Testis (tissue), 3 donors: ENCODE data around the gene CNGB1. TPM values are rescaled to one million over a fixed set of nuclear protein-coding genes. Genes with fewer than 3 reads are reported as not detected.

Source experiments
- DNase-seq: peaks from one replicate; pipeline ENCODE4 v3.0.0-alpha.2; 2019
- H3K27ac ChIP-seq, 2 donors: fragments of 200-600 bp; sonication (generic); one replicate each; pipeline ENCODE4 v1.5.1; 2019
- H3K27me3 ChIP-seq: fragments of 200-600 bp; sonication (generic); one replicate; pipeline ENCODE4 v1.5.1; 2019
- H3K36me3 ChIP-seq: fragments of 200-600 bp; sonication (generic); one replicate; pipeline ENCODE4 v1.5.1; 2017; ENCODE audit warnings: low read depth; ENCODE audit errors: missing control alignments
- H3K4me1 ChIP-seq: fragments of 200-600 bp; sonication (generic); one replicate; pipeline ENCODE4 v1.5.1; 2019
- H3K4me3 ChIP-seq, 2 donors: fragments of 200-600 bp; sonication (generic); one replicate each; pipeline ENCODE4 v1.5.1; 2017 to 2019
- H3K9me3 ChIP-seq: fragments of 200-600 bp; sonication (generic); one replicate; pipeline ENCODE4 v1.5.1; 2017
- POLR2A ChIP-seq: fragments of 450-650 bp; IDR thresholded peaks from one replicate; pipeline ENCODE4 v1.6.1; 2017; ENCODE audit warnings: antibody characterized with exemption, mild to moderate bottlenecking, moderate library complexity
- WGBS, 2 donors: methylation state at CpG; one replicate each; pipeline ENCODE4 v1.1.5; 2018; 5-methylcytosine and 5-hydroxymethylcytosine counted together
- intact Hi-C: fragments of 100-400 bp; cut with DNase I; formaldehyde crosslinking; loops from one replicate; pipeline ENCODE4 v1.15.1; 2023; ENCODE audit warnings: low total_unique reads
- polyA plus RNA-seq: library from polyadenylated mRNA; stranded (reverse); fragments of 350-450 nt; fragmentation: Illumina TruSeq; extraction: RNeasy Lipid Tissue Mini Kit (QIAGEN cat#74804); gene quantifications from one replicate; pipeline ENCODE4 v1.2.3, GENCODE V29; 2014; ENCODE audit warnings: low read depth, low replicate concordance; ENCODE audit not compliant: insufficient read depth
- total RNA-seq, 2 donors: library from RNA; depleted of rRNA; stranded (reverse); fragments of >200 nt; gene quantifications; one replicate each; pipeline ENCODE4 v1.2.3, GENCODE V29; 2016
- TF ChIP-seq, protein P1 (sequence below), 3 experiments: fragments of 450-650 bp in 2 of 3; fragments of 200-600 bp in 1 of 3; sonication (generic) in 1 of 3; IDR thresholded peaks; one replicate each; pipeline ENCODE4 v1.5.1; 2016 to 2019; ENCODE audit warnings: antibody characterized with exemption in 3 of 3, mild to moderate bottlenecking in 2 of 3, moderate library complexity in 1 of 3

Gene CNGB1
- total and polyA plus RNA-seq, 3 donors from 2014 or later: 0.76 to 1.2 (median 0.87) TPM

DNA sequence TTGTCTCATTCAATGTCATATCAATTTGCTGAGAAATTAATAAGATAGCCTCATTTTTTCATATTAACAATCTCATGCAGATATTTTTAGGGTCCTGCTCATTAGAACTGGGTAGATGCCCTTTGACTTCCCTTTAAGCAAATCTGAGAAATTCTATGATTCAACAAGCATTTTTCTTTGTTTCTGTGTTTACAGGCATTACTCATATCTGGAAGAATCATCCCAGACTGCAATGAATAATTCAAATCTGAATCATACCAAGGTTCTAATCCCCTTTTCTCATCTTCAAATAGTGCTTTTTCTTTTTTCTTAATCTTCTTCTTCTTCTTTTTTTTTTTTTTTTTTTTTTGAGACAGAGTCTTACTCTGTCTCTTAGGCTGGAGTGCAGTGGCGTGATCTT, 99.5 kb downstream of the CNGB1 start:
- H3K9me3 ChIP-seq: no peaks in the 10 kb centered on the region
- no peak overlapping the region for H3K4me3 ChIP-seq
- 100% methylated on average over 1 of the region's 1 CpG for WGBS, 2 donors
- TF ChIP-seq, protein P1, sequence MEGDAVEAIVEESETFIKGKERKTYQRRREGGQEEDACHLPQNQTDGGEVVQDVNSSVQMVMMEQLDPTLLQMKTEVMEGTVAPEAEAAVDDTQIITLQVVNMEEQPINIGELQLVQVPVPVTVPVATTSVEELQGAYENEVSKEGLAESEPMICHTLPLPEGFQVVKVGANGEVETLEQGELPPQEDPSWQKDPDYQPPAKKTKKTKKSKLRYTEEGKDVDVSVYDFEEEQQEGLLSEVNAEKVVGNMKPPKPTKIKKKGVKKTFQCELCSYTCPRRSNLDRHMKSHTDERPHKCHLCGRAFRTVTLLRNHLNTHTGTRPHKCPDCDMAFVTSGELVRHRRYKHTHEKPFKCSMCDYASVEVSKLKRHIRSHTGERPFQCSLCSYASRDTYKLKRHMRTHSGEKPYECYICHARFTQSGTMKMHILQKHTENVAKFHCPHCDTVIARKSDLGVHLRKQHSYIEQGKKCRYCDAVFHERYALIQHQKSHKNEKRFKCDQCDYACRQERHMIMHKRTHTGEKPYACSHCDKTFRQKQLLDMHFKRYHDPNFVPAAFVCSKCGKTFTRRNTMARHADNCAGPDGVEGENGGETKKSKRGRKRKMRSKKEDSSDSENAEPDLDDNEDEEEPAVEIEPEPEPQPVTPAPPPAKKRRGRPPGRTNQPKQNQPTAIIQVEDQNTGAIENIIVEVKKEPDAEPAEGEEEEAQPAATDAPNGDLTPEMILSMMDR (IDR thresholded peaks at IDR 0.05): no peak
- no peak for TF ChIP-seq POLR2A
- no peak overlapping the region for H3K27ac ChIP-seq
- intact Hi-C loops: no loop called here
- H3K4me1 ChIP-seq: no peaks in the 10 kb centered on the region
- H3K27me3 ChIP-seq: no peaks in the 10 kb centered on the region
- no peak for DNase-seq
- H3K36me3 ChIP-seq: no peaks in the 10 kb centered on the region

DNA sequence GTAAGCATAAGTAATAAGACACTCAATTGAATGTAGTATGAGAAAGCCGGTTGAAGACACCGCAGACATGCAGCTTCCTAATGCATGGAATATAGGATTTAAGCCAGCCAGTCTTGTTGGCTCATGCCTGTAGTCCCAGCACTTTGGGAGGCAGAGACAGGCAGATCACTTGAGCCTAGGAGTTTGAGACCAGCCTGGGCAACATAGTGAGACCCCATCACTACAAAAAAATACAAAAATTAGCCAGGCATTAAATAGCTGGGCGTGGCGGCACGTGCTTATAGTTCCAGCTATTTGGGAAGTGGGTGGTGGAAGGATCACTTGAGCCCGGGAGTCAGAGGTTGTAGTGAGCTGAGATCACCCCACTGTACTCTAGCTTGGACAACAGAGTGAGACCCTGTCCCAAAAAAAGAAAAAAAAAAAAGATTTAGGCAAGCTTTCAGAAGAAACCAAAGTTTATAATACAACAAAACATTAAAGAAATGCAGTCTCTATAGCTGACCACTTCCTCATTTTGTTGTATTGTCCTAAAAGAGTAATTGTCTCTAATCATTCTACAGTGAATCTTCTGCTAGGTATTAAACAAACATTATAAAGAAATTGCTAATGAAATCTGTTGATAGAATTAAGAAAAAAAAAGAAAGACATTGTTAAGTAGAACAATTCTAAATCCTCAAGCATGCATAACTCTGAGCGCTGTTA, 100.0 kb downstream of the CNGB1 start:
- intact Hi-C loops: no loop called here
- TF ChIP-seq POLR2A: no peak
- TF ChIP-seq, protein P1 (IDR thresholded peaks at IDR 0.05): no peak
- Histone ChIP-seq H3K27ac (no peak overlapping the region), H3K27me3 (no peaks in the 10 kb centered on the region), H3K4me1 (no peaks in the 10 kb centered on the region), H3K4me3 (no peak overlapping the region), H3K9me3 (no peaks in the 10 kb centered on the region), H3K36me3 (no peaks in the 10 kb centered on the region)
- WGBS, 2 donors: 90 to 92% methylated on average over 7 of the region's 7 CpGs
- DNase-seq: no peak

DNA sequence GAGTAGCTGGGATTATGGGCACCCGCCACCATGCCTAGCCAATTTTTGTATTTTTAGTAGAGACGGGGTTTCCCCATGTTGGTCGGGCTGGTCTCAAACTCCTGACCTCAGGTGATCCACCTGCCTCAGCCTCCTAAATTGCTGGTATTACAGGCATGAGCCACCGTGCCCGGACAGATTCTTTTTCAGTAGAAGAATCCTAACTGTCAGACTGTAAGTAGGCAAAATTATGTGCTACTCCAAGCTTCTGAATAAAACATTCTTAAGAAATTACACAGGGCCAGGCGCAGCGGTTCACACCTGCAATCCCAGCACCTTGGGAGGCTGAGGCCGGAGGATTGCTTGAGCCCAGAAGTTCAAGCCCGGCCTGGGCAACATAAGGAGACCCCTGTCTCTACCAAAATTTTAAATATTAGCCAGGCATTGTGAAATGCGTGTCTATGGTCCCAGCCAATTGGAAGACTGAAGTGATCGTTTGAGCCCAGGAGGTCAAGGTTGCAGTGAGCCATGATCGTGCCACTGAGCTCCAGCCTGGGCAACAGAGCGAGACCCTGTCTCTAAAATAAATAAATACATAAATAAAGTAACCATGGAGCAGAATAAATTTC, 101.9 kb downstream of the CNGB1 start:
- TF ChIP-seq, protein P1 (IDR thresholded peaks at IDR 0.05): no peak
- WGBS, 2 donors: 90 to 96% methylated on average over 13 of the region's 13 CpGs
- Histone ChIP-seq H3K9me3 (no peaks in the 10 kb centered on the region), H3K36me3 (no peaks in the 10 kb centered on the region), H3K27me3 (no peaks in the 10 kb centered on the region), H3K27ac (no peak overlapping the region), H3K4me3 (no peak overlapping the region), H3K4me1 (no peaks in the 10 kb centered on the region)
- DNase-seq: no peak
- intact Hi-C loops: no loop called here

DNA sequence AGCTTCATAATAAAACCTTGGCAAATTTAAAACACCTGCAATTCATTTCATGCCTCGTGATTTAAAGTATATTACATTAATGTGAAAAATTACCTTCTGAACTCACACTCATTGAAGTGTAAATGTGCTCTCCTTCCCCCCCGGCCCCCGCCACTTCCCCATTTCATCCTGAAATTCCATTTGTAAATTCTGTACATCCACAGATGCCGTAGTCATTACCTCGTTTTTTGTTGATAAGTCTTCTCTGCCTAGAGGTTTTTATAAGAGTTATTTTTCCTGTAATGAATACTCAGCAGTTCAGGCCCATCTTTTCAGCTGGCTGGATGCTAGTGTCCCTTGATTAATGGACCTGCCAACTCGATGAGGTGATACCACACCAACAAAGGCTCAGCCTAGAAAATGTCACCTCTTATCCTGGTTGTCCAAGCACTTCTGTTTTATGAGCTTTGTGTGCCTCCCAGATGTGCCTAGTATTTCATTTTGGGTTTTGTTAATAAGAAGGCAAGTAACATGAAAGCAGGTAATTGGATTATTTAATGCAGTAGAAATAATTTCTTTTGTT, 103.8 kb downstream of the CNGB1 start:
- H3K27ac ChIP-seq: no peak overlapping the region
- no peaks in the 10 kb centered on the region for H3K9me3 ChIP-seq
- H3K27me3 ChIP-seq: no peaks in the 10 kb centered on the region
- intact Hi-C loops: no loop called here
- 57 to 58% methylated on average over 6 of the region's 6 CpGs for WGBS, 2 donors
- peaks cover 3% of the 10 kb centered on the region for H3K4me1 ChIP-seq
- DNase-seq: no peak
- no peak overlapping the region for H3K4me3 ChIP-seq
- no peaks in the 10 kb centered on the region for H3K36me3 ChIP-seq
- TF ChIP-seq, protein P1 (IDR thresholded peaks at IDR 0.05): no peak
- TF ChIP-seq POLR2A: no peak
